Keratinocyte (primary cell): ENCODE measurements around the gene MANBA. TPM values are rescaled to one million over a fixed set of nuclear protein-coding genes. Genes with fewer than 3 reads are reported as not detected.

Experiments
- DNase-seq: peaks from one replicate; pipeline ENCODE4 v3.0.0-alpha.2; 2011; ENCODE audit warnings: low read depth, missing footprints, low spot score
- FAIRE-seq: peaks from 2 replicates; lab custom pipeline; 2011; peaks lifted over from hg19 to GRCh38; lab: Jason Lieb, UNC
- H2AFZ ChIP-seq: 2 replicates; pipeline ENCODE4 v1.6.0; 2012; ENCODE audit warnings: low read length, control low read depth, inconsistent platforms; ENCODE audit not compliant: control insufficient read depth
- H3K27ac ChIP-seq: 2 replicates; pipeline ENCODE4 v1.5.1; 2011; ENCODE audit warnings: low read length; ENCODE audit not compliant: control insufficient read depth, insufficient read depth
- H3K27me3 ChIP-seq: 3 replicates; pipeline ENCODE4 v1.6.0; 2011; ENCODE audit warnings: low read length; ENCODE audit not compliant: control insufficient read depth, insufficient read depth; ENCODE audit errors: extremely low read depth
- H3K36me3 ChIP-seq, 2 experiments: 2 replicates in 1 of 2; 3 replicates in 1 of 2; pipeline ENCODE4 v1.5.1; 2011; ENCODE audit warnings: low read length in 2 of 2, mild to moderate bottlenecking in 1 of 2; ENCODE audit not compliant: control insufficient read depth in 2 of 2, insufficient read depth in 2 of 2; ENCODE audit errors: extremely low read depth in 1 of 2
- H3K4me1 ChIP-seq: 3 replicates; pipeline ENCODE4 v1.5.1; 2011; ENCODE audit warnings: low read length; ENCODE audit not compliant: control insufficient read depth, insufficient read depth; ENCODE audit errors: extremely low read depth
- H3K4me2 ChIP-seq: 3 replicates; pipeline ENCODE4 v1.6.0; 2011; ENCODE audit warnings: low read depth, low read length; ENCODE audit not compliant: control insufficient read depth, insufficient read depth; ENCODE audit errors: extremely low read depth
- H3K4me3 ChIP-seq, 3 experiments: fragments of 200-600 bp in 1 of 3; sonication (generic) in 1 of 3; 2 replicates in 2 of 3; 3 replicates in 1 of 3; pipeline ENCODE4 v1.5.1; 2011 to 2016; ENCODE audit warnings: low read length in 3 of 3, mild to moderate bottlenecking in 3 of 3, control low read depth in 2 of 3, inconsistent platforms in 1 of 3, low read depth in 1 of 3, mixed read lengths in 1 of 3, mixed run types in 1 of 3, moderate library complexity in 1 of 3; ENCODE audit not compliant: control insufficient read depth in 2 of 3, insufficient read depth in 2 of 3; ENCODE audit errors: extremely low read depth in 1 of 3
- H3K79me2 ChIP-seq: 2 replicates; pipeline ENCODE4 v1.6.0; 2012; ENCODE audit warnings: low read length; ENCODE audit not compliant: control insufficient read depth, insufficient read depth
- H3K9ac ChIP-seq: 3 replicates; pipeline ENCODE4 v1.6.0; 2011; ENCODE audit warnings: low read length; ENCODE audit not compliant: control insufficient read depth, insufficient read depth; ENCODE audit errors: extremely low read depth
- H3K9me1 ChIP-seq: 3 replicates; pipeline ENCODE4 v1.6.0; 2011; ENCODE audit warnings: low read length; ENCODE audit not compliant: control insufficient read depth, insufficient read depth; ENCODE audit errors: extremely low read depth
- H3K9me3 ChIP-seq: 2 replicates; pipeline ENCODE4 v1.5.1; 2012; ENCODE audit warnings: low read depth, low read length; ENCODE audit not compliant: control insufficient read depth
- H4K20me1 ChIP-seq: 3 replicates; pipeline ENCODE4 v1.6.0; 2011; ENCODE audit warnings: low read length; ENCODE audit not compliant: control insufficient read depth, insufficient read depth; ENCODE audit errors: extremely low read depth
- EZH2 ChIP-seq: IDR thresholded peaks from one replicate; pipeline ENCODE4 v1.6.1; 2012; ENCODE audit warnings: inconsistent platforms, mild to moderate bottlenecking, low read length, moderate library complexity
- dilution Hi-C: fragments of 300-500 bp; cut with MboI; formaldehyde crosslinking; loops from one replicate; pipeline ENCODE4 v1.7.0; 2020; ENCODE audit warnings: low sequenced_read_pairs; ENCODE audit not compliant: extremely low pct_ligation_motif_present
- polyA plus RNA-seq, 5 experiments: library from polyadenylated mRNA; depleted of rRNA in 3 of 5; stranded (reverse) in 3 of 5; stranded (forward) in 1 of 5; unstranded in 1 of 5; fragments of >200 nt; gene quantifications; 1 replicate in 1 of 5; 2 replicates in 3 of 5; 3 replicates in 1 of 5; pipeline versions ENCODE4 v1.2.1 to v1.2.3, GENCODE V29; 2011 to 2012; ENCODE audit warnings: missing spikeins in 2 of 5, low read depth in 1 of 5, low replicate concordance in 1 of 5
- TF ChIP-seq, protein P1 (sequence below), 3 experiments: IDR thresholded peaks in 1 of 3; conservative IDR thresholded peaks in 1 of 3; optimal IDR thresholded peaks in 1 of 3; 2 replicates in 2 of 3; 3 replicates in 1 of 3; pipeline versions ENCODE3 to v1.5.1; 2011; ENCODE audit warnings: low read length in 3 of 3, mild to moderate bottlenecking in 3 of 3, moderate library complexity in 2 of 3, control low read depth in 1 of 3, inconsistent platforms in 1 of 3; ENCODE audit not compliant: insufficient read depth in 2 of 3; ENCODE audit errors: extremely low read depth in 1 of 3

MANBA gene
- polyA plus RNA-seq, 1 donor (not counting 4 experiments of a cell fraction or from before 2014, with no cell fraction given), result 9.3 TPM

DNA sequence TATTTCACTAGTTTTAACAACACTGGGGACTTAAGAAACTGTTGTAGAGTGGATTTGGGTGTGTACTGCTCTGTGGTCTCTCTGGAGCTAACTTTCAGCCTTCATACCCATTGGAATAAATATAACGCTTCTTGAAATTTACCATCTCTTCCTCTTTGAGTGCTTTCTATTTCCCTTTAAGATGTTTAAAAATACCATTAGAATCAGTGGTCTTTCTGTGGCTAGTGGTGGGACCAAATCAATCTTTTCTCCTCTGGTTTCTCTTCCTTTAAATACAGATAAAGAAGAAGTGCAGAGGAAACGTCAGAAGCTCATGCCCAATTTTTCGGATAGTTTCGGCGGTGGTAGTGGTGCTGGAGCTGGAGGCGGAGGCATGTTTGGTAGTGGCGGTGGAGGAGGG lies 167.6 kb downstream of the MANBA start:
- FAIRE-seq, result no peak
- no peaks in the 10 kb centered on the region for H3K79me2 ChIP-seq
- TF ChIP-seq, protein P1, sequence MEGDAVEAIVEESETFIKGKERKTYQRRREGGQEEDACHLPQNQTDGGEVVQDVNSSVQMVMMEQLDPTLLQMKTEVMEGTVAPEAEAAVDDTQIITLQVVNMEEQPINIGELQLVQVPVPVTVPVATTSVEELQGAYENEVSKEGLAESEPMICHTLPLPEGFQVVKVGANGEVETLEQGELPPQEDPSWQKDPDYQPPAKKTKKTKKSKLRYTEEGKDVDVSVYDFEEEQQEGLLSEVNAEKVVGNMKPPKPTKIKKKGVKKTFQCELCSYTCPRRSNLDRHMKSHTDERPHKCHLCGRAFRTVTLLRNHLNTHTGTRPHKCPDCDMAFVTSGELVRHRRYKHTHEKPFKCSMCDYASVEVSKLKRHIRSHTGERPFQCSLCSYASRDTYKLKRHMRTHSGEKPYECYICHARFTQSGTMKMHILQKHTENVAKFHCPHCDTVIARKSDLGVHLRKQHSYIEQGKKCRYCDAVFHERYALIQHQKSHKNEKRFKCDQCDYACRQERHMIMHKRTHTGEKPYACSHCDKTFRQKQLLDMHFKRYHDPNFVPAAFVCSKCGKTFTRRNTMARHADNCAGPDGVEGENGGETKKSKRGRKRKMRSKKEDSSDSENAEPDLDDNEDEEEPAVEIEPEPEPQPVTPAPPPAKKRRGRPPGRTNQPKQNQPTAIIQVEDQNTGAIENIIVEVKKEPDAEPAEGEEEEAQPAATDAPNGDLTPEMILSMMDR (optimal IDR thresholded peaks at IDR 0.05 in 1 of 3, IDR thresholded peaks at IDR 0.05 in 1 of 3, conservative IDR thresholded peaks at IDR 0.05 in 1 of 3; ENCODE audit: extremely low read depth in 1 of 3, insufficient read depth in 2 of 3, low read length in 3 of 3), result no peak
- no peak for TF ChIP-seq EZH2
- dilution Hi-C loops, result no loop called here
- no peaks in the 10 kb centered on the region for H3K9me1 ChIP-seq
- DNase-seq, result no peak
- no peak overlapping the region for H3K9ac ChIP-seq
- H2AFZ ChIP-seq, result no peak overlapping the region
- no peaks in the 10 kb centered on the region for H3K27me3 ChIP-seq
- no peak overlapping the region for H3K4me2 ChIP-seq
- H3K4me3 ChIP-seq, result no peak overlapping the region
- peaks cover 4% of the 10 kb centered on the region for H3K4me1 ChIP-seq
- no peaks in the 10 kb centered on the region for H3K9me3 ChIP-seq
- no peaks in the 10 kb centered on the region for H4K20me1 ChIP-seq
- peaks cover 15 to 17% of the 10 kb centered on the region in 2 experiments for H3K36me3 ChIP-seq
- no peak overlapping the region for H3K27ac ChIP-seq

DNA sequence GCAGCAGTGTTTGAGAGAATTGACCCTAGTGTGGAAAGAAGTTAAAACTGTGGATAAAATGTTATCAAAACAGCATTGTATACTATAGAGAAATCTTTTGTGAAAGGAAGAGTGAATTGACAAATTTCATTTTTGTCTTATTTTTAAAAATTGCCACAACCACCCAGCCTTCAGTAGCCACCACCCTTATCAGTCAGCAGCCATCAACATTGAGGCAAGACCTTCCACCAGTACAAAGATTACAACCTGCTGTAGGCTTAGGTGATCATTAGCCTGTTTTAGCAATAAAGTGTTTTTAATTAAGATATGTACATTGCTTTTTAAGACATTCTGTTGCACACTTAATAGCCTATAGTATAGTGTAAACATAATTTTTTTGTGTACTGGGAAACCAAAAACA lies 168.5 kb downstream of the MANBA start:
- H3K27ac ChIP-seq, result no peak overlapping the region
- peaks cover 10 to 12% of the 10 kb centered on the region in 2 experiments for H3K36me3 ChIP-seq
- no peak overlapping the region for H3K4me3 ChIP-seq
- H3K79me2 ChIP-seq, result no peaks in the 10 kb centered on the region
- no peaks in the 10 kb centered on the region for H3K9me1 ChIP-seq
- H3K9me3 ChIP-seq, result no peaks in the 10 kb centered on the region
- H3K4me1 ChIP-seq, result peaks cover 4% of the 10 kb centered on the region
- H3K9ac ChIP-seq, result no peak overlapping the region
- FAIRE-seq (no peak), DNase-seq (no peak)
- dilution Hi-C loops, result no loop called here
- H2AFZ ChIP-seq, result no peak overlapping the region
- no peaks in the 10 kb centered on the region for H4K20me1 ChIP-seq
- no peaks in the 10 kb centered on the region for H3K27me3 ChIP-seq
- TF ChIP-seq EZH2, result no peak
- TF ChIP-seq, protein P1 (optimal IDR thresholded peaks at IDR 0.05 in 1 of 3, IDR thresholded peaks at IDR 0.05 in 1 of 3, conservative IDR thresholded peaks at IDR 0.05 in 1 of 3; ENCODE audit: extremely low read depth in 1 of 3, insufficient read depth in 2 of 3, low read length in 3 of 3), result no peak
- no peak overlapping the region for H3K4me2 ChIP-seq
